Hypothalamus (tissue), 51 donors: ENCODE data around the gene BCL11A.
A peak's percentile ranks its signal among the peaks of the same experiment; 100 is the strongest.

Experiments
- DNase-seq, 51 donors: peaks; one replicate each; lab custom pipeline; 2025; lab: John Stamatoyannopoulos, UW

BCL11A gene

DNA sequence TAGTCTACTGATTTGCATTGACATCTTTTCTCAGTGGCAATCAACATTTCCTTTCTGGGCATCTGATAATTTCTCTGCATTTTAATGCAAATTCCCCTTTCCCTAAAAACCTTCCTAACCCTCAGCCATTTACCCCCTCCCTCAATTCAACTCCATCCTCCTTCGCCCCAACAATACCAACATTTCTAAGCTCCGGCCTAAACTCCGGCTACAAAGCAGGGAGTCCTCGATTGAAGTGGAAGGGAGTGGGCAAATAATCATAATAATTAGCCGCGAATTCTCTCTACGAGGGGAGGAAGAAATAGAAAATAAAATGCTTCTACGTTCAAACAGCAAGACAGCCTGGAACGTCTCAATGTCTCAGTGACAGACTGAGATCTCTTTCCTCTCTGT lies 4.6 kb downstream of the BCL11A start:
- peak in 1 of 51 donors; percentile 45 for DNase-seq

DNA sequence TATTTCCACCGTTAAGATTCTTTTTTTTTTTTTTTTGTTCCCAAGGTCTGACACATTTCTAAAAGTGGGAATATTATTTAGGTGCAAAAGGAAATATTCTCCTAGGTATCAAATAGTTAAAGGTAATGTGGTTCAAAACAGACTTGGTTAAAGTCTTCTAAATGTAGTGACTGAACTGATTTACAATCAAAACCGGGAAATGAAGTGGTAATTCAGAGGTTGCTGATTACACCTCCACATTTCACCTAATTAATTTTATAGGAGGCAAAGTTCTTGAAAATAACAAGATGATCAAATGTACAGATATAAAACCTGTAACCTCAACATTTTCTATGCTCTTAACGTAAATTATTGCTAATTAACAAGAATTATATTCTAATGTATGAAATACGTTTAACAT lies 5.1 kb downstream of the BCL11A start:
- peak in 1 of 51 donors; percentile 9 for DNase-seq

DNA sequence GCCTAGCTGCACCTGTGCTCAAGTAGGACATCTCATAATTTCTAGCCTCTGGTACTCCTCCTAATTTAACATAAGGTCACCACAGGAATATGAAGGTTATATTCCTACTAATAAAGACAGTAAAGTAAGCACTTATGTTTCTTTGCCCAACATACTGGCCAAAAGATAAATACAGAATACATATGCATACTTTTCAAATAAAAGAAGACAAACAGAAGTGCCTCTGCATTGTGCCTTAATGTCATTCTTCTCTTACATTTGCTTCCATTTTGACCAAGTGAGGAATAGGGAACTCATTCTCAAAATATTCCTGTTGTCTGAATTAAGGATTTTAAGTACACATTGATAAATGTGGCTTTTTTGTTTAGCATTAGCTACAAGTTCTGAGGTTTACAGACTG lies 5.6 kb downstream of the BCL11A start:
- DNase-seq: no peak

DNA sequence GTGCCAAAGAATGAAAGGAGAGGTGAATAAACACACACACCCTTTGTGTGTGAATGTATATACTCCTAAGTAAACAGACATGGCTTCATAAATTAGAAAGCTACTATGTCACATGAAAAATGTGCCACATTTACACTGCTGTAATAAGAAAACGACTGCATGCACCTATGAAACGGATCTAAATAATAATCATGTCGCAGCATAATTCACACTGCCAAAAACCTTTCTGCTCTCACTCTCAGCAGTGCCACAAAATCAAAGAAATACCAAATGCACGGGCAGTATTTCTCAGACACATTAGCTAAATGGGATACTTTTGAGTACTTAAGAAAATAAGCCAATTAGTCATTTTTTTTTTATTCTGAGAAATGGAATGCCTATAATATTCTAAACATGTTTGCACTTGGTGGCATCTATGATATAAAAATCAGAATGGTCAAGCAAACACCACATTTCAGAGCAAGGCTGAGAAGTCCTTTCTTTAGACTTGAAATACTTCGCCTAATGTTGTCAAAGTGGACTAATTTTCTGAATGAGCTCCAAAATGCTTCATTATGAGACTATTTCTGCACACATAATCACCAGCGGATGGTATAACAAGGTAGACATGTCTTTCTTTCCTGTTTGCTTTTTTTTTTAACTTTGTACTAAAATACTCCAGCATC lies 6.6 kb downstream of the BCL11A start:
- DNase-seq: peak in 1 of 51 donors; percentile 16

DNA sequence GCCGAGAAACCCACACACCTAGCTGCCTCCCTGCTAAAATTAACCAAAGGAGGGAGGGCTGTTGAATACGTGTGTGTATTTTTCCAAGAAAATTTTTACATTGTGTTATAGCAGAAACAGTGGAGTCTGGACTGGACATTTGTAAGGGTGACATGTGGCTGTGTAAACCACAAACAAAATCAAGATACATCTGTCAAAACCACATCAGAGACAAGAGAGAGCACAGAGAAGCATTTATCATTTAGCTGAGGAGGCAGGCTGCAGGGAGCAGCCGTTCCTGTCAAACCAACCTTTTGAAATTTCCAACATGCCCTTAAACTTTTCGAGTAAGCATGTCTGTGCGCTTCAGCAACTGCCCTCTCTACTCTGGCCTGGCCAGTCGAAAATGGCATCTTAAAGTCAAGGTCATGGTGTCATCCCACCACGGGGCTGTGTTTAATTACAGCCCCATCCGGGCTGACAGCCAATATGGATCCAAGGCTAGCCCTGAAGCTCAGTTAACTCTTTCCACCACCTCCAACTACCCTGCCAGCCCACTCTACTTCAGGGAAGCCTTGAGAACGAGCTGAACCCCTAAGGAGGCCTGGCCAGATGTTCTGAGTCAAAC lies 8.4 kb downstream of the BCL11A start:
- peak in 1 of 51 donors; percentile 45 for DNase-seq

DNA sequence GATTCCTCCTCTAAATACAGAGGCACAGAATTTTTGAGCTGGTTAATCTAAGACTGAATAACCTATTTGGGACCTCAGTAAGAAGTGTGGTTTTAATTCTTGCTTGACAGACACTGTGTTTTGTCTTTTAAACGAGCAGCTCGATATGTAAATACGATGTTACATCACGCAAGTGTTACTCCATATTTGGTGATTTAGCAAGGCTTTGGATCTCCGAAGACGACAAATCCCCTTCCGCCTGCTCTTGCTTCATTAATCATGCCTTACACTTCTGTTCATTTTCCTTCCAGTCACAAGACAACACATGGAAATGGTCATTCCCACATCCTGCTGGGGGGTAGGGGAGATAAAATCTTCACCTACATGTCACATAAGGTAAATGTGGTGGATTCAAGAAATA lies 9.4 kb downstream of the BCL11A start:
- peak in 1 of 51 donors; percentile 63 for DNase-seq

DNA sequence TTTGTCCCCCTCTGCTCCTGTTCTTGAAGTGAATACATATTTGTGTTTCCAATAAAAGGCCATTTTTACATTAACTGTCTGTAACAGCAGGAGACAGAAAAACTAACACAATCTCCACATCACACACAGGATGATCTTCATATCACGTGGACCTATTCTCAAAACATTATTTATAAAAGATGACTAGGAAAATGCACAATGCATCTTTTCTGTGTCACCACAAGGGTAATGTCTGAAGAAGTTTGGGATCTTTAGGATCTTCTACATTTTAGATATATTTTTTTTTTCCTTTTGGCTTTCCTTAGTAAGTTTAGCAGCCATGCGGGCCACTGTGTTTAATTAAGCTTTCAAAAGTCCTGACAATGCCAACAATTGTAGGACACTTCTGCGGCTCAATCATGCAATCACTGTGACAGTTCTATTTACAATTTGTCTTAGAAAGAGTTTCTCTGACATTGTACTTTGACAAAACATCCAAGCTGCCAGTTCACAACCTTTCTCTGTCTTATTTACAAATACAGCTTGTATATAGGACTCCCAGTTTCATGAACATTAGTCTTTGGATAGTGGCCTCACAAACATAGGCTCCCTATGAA lies 12.3 kb downstream of the BCL11A start:
- peak in 1 of 51 donors; percentile 49 for DNase-seq

DNA sequence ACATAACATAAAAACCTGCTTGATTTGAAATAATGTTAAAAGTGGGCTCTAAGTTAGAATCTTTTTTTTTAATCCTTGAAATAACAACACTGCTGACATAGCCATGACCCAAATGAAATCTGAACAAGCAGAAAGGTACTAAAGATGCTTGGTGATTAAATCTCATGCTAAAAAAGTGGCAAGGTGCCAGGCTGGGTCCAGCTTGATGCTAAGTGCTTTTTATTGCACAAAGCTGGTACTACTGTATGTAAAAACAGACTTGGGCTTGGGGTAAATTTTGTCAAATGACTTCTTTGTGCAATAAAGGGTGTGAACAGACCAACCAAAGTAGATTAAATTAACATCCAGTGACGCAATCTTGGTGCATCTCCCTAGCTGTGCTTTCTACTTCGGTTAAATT lies 13.4 kb downstream of the BCL11A start:
- DNase-seq: peak in 1 of 51 donors; percentile 32

DNA sequence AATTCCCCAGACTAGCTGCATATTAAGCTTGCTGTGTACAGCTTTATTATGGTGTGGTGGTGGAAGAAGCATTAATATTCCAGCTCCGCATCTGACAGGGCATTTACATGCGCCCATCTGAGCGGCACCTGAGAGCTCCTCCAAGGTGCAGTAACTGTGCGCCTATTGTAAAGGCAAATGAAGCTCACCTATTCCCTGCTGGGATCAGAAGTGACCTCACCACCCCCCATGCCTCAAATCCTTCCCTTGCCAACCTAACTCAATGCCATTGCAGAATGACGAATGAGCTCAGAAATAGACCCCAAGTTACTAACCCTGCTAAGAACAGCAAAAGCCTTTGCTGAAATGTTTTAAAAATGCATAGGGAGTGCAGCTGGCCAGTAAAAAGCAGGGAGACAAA lies 14.3 kb downstream of the BCL11A start:
- no peak for DNase-seq

DNA sequence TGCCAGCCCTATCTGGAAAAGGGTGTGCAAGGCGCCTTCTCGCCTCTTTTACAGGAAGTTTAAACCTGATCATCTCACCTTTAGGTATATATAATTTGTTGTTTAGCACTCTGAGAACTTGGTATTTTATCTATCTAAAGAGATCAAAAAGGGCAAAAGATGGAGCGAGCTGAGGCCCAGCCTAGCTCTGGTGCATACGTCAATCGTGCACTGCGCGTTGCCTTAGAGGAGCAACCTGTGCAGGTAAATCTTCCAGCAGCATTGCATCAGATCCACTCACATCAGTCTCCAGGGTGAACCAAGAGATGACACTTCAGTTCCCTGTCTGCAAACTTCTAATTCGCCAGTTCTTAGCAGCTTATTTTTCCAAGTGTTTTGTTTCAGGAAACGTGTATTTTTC lies 15.4 kb downstream of the BCL11A start:
- peak in 1 of 51 donors; percentile 29 for DNase-seq

DNA sequence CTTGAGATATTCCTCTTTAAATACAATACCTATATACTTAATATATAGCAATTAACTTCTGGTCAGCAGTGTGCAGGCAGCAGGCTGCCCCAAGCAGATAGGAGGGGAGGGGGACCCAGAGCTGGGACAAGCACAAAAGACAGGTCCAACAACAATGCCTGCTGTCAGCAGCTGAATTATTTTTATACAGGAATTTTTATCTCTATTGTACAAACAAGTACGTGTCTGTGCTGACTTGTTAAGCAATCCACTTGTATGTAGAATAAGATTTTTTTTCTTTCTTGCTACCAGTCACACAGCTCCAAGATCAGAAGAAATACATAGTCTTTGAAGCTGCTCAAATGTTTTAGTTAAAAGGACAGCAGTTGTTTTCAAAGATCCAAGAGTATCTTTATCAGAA lies 16.7 kb downstream of the BCL11A start:
- no peak for DNase-seq

DNA sequence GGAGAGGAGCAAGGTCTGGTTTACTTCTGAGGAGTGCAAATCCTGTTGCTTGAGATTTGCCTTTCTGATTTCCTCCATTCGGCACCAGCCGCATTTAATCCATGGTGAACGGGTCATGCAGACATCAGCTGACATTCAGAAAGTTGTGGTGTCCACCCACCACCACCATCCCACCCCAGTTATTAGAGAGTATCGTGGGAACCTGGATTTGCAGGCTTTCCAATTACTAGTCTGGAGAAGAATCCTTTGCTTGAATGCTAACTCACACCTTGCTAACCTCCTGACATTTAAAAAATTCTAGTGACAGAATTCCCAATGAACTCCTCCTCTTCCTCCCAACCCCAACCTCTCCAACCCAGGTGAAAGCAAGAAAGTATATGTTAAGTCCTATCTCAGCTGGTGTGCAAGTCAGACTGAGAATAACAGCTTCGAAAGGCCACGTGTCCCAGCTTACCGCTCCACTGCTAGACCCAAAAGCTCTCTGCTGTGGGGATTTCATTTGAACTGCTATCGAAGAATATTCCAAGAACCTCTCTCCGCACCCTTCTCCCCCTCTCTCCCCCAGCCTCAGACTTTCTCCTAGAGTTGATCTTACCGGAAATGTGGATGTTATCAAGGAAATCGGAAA lies 17.7 kb downstream of the BCL11A start:
- DNase-seq: peak in 1 of 51 donors; percentile 31

DNA sequence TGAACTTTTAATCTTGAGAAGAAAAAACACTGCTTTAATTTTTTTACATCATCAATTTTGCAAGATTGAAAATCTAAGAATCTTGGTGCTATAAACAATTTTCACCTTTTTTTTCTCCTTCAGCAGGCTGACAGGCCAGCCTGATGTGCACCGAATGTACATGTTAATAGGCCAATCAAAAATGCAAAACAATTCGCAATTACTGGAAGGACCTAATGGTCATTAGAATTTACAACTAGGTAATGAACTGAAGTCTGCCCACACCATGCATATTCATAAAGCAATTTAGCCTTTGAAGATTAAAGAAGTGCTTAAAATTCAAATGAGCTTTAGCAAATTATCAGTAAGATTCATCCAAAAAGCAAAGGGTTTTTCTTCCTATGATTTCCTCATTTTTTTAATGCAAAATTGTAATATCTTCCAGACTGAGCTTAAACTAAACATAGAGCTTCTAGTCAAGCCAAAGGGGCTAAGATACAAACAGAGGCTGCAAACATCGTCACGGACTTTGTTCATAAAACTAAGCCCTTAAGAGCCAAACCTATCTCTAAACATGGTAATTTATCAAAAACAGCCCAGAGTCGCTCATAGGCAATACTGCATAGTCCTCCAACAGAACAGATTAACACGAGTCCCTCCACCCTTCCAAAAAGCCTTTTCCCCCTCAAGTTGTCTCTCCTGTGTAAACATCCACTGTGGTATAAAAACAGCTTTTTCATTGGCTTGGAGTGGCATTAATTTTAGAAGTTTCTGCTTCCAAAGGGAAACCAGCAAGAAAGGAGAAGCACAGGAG lies 18.4 kb downstream of the BCL11A start:
- no peak for DNase-seq

DNA sequence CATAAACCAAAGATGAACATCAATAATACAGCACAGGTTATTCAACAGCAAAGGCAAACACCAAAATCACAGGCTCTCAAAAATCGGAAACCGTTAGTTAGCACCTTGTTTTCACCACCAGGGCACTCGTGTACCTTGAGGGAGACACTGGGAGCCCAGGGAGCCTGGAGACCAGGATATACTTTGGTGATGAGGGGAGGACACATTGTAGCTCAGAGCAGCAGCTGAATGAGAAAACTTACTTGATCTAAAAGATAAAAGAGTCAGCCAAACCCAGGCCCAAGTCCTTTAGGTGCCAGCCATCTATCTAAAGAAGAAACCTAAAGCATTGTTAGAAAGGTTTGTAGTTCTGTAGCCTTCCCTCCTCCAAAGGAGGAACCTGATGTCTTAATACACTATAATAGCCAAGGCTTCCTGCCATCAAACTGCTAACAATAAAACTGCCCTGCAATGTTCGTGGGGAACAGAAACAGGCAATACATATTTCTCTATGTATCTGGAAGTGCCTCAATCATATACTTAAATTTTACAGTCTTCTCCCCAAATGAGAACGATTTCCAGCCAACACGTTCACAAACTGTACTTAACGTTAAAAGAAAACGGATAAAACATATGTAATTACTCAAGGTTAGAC lies 19.3 kb downstream of the BCL11A start:
- peak in 1 of 51 donors; percentile 59 for DNase-seq

DNA sequence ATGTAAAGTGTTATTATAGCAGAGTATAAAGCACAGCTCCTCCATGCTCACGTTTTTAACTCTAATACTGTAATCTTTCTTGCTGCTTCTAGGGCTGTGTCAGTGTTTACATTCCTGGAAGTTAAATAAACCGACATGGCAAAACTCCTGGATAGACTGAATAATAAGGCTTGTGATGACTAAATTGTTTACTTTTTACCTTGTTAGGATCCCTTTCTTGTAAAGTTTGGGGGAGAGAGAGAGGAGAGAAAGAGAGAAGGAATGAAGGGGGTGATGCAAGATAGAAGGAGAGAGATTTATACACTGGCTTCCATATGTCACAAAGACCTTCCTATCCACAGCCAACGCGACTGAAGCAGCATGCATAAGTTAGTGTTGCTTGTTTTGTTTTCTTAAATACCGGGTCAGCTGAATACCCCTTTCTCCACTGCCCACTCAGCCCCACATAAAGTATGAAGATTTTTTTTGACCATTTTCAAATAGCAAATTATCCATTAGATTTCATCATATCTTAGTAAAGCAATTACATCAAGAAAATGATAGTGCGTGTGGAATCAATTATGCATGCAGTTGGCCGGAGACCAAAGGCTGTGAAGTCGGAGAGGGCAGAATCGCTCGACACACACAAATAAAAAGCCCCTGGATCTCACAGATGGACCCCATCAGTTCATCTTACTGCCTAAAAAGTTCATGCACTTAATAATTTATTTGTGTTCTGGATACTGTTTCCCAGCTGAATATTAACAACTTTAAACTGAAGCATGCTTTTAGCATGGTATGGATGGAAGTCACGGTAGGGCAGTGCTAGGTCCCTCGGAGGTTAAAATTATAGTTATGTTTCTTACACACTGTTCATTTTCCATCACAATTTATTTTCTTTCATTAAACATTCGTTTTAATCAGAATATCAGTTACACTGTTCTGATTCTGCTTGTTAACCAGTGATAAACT lies 20.1 kb downstream of the BCL11A start:
- DNase-seq: no peak

DNA sequence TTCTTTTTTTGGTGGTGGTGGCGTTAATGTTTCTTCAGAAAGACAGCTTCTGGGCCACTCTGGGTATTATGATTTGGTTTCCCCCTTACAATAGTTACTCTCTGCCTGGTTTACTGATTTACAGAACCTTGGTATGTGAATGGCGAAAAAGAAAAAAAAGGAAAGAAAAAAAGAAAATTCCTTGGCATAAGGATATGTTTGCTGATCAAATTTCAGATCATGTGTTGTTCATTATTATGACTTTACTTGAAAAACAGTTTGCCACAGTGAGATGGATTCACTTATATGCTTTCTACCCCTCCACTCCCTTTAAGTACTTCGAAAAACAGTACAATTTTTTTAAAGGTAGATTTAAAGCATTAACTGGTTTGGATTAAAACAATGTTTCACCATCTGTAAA lies 21.0 kb downstream of the BCL11A start:
- DNase-seq: no peak

DNA sequence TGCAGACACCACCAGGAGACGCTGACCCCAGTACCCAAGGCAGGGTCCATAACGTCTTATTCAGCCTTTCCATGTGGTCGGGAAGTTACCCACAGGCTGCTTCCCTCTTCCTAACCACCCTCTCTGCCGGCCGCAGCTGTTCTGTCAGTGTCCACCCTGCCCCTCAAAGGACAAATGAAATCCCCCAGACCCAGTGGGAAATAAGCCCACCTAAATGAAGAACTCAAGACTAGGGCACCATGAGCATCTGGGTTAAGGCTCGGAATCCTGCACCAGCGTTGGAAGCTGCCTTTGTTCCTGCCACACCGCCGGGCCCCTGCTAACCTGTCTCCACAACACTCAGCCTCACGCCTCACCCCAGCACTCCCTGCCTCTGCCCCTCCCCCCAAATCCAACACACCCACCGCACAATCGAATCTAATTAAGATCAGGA lies 21.7 kb downstream of the BCL11A start:
- no peak for DNase-seq

DNA sequence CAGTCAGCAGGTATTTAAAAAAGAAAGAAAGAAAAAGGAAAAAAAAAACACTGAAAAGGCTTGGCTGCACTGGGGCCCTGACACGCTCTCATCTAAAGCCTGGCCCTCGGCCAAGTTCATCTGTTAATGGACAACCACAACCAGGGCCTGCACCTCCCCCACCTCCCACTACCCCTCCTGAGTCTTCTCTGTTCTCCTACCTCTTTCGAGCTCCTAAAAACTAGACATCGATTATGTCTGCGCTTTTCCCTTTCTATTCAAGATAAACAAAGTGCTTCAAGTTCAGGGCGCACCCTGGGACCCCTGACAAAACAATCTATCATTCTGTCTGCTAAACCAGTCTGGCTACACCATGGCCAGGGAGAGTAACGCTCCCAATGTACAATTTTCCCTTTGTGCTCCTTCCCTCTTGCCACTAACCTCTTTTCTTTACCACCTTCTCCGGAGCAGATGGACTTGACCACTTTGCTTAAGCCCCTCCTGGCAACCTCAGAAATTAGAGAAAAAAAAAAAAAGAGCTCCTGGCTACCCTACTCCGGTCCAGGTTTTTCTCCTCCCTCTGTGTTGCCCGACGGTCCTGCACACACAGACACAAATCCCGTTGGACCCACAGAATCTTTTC lies 22.7 kb downstream of the BCL11A start:
- peak in 2 of 51 donors; percentile 13 to 14 for DNase-seq
